Caki2 (cell line): ENCODE measurements around the gene KCNG2. TPM values are rescaled to one million over a fixed set of nuclear protein-coding genes. Genes with fewer than 3 reads are reported as not detected.

Source experiments
- DNase-seq: peaks from one replicate; pipeline ENCODE4 v3.0.0-alpha.2; 2015; ENCODE audit warnings: low read depth
- in situ Hi-C: cut with HindIII; loops from 2 replicates; pipeline ENCODE4 v1.10.0; 2016; ENCODE audit warnings: low sequenced_read_pairs, low pct_unique_long_range_greater_than_20kb, mixed read lengths
- total RNA-seq: library from RNA; depleted of rRNA; stranded (reverse); fragments of >200 nt; shearing (Covaris generic); gene quantifications from 2 replicates; pipeline ENCODE4 v1.2.3, GENCODE V29; 2014; ENCODE audit warnings: low replicate concordance

The KCNG2 gene
- total RNA-seq, 1 experiment from 2014 or later: not detected

- in situ Hi-C loops: no loop called here
- DNase-seq: no peak
These were observed 33.6 kb upstream of the KCNG2 start for GRCh38 chr18:79764131-79764530.

DNA sequence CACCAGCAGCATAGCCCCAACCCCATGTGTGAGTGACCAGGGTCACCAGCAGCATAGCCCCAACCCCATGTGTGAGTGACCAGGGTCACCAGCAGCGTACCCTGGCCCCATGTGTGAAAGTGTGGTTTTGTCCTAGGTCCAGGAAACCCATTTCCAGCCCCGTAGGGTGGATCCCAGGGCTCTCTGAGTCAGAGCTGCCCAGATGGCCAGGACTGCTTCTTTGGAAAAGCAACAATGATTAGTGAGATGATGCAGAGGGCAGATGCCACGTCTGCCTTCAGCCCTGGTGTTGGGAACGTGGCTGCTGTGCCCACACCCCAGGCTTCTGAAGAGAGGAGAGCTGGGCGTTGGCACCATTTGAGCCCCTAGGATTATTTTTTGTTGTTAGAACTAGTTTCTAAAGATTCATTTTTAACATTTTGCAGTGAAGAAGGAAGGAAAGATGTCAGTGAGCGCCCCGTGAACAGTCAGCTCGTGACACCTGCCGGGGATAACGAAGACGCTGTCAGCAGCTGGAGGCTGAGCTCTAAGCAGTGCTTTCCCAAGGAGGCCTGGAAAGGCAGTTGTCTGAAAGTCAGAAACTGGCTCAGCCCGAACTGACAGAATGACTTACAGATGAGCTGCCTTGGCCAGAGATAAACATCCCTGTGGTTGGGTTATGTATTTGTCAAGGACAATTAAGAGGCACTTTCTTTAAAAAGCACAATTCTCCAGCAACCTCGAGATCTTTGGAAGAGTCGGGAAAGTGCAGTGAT is 32.1 kb upstream of the KCNG2 start:
- DNase-seq: no peak
- in situ Hi-C loops: no loop called here

DNA sequence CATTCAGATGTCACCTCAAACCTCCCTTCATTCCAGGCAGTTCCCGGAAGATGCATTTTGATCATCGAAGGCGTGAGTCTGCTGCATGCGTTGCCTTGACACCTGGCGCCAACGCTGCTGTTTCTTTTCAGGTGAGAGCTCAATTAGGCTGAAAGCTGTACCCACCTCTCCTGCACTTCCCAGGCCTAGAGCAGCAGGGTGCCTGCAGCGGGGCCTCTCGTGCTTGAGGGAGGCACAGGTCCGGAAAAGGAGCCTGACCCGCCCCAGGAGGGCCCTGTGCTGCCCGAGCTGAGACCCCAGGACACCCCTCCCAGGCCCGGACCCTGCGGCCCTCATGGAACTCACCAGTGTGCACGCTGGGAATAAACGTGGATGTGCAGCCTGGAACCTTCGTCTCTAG is 31.4 kb upstream of the KCNG2 start:
- no peak for DNase-seq
- in situ Hi-C loops: no loop called here

DNA sequence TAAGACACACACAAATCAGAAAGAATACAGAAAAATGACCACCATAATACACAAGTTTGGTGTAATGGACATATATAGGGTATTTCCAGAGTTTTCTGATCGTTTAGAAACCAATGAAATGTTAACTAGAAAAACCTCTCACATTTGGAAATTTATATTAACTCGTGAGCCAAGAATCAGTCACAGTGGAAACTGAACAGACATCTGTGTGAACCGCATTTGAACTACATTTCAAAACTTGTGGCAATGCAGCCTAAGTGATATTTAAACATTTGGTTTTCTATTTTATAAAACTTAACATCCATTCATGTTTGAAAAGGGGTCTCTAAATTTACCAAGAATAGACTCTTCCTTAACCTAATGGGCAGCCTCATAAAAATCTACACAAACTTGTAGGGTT is 29.0 kb upstream of the KCNG2 start:
- DNase-seq: no peak
- in situ Hi-C loops: no loop called here

DNA sequence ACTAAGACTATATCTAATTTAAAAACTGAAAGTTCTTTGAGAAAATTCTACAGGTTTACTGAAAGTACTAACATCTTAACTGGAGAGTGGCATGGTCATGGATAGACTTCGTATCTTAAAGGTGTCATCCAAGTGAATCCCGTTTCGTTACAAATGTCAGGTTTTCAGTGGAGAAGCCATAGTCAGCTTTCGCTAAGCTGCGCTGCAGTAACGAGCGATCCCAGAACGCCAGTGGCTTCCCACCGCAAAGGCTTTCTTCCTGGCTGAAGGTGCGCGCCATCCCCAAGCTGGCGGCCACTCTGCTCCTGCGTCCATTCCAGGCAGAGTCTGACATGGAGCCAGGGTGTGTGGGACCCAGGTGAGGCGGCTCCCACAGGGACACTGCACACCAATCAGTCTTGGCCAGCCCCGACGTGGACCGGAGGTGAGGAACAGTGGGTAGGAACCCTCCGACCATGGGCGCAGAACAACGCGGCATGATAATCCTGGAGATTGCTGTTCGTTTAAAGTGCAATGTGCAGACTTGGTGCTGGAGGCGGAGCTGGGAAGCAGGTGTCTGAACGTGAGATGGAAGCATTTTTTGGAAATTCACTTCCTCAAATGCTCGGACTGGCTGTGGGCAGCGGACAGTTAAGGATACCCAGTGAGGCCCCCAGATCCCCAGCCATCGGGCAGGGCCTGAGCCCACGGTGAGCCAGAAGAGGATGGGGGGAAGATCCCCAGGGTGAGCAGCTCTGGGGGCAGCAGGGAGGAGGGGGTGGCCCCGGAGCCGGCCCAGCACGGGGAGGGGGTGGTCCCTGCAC is 27.8 kb upstream of the KCNG2 start:
- in situ Hi-C loops: no loop called here
- DNase-seq: no peak

DNA sequence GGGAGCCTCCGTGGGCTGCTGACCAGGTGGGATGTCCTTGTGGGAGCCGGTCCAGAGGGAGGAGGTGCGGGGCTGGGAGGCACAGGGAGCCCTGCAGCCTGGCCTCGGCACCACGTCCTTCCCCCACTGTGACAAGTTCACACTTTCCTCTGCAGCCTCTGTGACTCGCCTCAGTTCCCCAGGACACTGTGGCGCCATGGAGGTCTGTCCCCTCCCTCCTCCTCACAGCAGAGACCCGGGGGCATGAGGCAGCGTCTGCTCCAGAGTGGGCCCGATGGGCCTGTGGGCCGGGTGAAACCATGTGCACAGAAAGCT is 27.3 kb upstream of the KCNG2 start:
- no peak for DNase-seq
- in situ Hi-C loops: no loop called here

DNA sequence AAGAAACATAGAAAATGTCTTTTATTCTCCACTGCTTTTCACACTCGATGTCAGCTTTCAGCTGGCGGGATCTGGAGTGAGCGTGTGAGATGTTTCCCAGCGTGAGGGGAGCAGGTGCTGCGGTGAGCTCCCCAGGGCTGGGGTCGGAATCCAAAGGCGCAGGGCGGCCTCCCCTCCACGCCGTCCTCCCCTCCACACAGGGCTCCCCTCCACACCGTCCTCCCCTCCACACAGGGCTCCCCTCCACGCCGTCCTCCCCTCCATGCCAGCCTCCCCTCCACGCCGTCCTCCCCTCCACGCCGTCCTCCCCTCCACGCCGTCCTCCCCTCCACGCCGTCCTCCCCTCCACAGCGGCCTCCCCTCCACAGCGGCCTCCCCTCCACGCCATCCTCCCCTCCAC is 26.9 kb upstream of the KCNG2 start:
- DNase-seq: no peak
- in situ Hi-C loops: no loop called here

DNA sequence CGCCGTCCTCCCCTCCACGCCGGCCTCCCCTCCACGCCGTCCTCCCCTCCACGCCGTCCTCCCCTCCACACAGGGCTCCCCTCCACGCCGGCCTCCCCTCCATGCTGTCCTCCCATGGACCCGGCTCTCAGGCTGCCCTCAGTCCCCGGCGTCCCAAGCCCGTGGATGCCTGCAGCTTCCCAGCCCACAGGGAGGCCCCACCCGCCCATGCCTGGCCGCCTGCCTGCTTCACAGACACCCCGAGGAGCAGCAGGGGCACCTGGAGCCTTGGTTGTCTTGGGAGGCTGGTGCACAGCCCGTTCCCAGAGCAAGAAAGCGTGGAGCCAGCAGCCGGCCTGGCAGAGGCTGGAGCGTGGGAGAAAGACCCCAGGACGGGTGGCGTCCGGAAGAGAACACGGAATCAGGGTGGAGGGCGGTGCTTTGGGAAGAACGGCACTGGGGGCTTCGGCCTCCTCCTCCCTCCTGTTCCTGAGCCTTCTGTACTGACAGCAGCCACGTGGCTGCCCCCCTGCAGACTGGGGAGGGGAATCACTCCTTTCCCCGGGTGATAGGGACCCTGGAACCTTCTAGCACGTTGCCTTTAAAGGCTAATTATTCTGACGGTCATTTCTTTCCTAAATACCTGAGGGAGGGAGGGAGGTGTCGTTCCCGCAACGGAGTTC is 26.2 kb upstream of the KCNG2 start:
- in situ Hi-C loops: no loop called here
- DNase-seq: no peak

DNA sequence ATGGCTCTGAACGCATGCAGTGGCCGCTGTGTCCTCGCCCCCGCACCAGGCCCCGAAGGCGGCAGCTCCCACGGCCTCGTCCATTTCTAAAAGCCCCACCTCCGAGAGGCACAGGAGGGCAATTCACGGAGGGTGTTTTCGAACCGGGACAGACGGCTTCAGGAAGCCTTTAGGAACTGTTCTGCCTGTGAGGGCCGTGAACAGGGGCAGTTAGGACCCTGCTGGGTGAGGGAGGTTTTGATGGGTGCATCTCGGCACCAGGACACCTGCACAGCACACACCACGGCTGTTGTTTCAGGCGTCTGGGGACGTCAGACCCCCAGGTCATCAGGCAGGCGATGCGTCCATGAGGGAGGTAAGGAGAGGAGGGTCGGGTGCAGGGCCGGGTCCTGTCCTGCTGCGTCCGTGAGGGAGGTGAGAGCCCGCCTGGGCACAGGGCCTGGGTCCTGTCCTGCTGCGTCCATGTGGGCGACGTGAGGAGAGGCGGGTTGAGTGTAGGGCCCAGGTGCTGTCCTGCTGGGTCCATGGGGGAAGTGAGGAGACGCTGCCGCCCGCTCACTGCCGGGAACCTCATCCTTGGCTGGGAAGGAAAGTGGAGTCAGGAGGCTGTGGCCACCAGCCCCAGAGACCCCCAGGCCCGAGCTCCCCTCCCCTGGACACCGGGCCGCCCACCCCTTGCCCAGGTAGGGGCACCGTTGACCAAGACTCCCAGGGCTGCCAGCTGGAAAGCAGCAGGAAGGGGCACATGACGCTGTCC is 25.5 kb upstream of the KCNG2 start:
- no peak for DNase-seq
- in situ Hi-C loops: no loop called here

GRCh38 chr18:79772865-79773696 is 24.7 kb upstream of the KCNG2 start:
- DNase-seq: no peak
- in situ Hi-C loops: no loop called here

GRCh38 chr18:79774111-79774510 is 23.6 kb upstream of the KCNG2 start:
- no peak for DNase-seq

DNA sequence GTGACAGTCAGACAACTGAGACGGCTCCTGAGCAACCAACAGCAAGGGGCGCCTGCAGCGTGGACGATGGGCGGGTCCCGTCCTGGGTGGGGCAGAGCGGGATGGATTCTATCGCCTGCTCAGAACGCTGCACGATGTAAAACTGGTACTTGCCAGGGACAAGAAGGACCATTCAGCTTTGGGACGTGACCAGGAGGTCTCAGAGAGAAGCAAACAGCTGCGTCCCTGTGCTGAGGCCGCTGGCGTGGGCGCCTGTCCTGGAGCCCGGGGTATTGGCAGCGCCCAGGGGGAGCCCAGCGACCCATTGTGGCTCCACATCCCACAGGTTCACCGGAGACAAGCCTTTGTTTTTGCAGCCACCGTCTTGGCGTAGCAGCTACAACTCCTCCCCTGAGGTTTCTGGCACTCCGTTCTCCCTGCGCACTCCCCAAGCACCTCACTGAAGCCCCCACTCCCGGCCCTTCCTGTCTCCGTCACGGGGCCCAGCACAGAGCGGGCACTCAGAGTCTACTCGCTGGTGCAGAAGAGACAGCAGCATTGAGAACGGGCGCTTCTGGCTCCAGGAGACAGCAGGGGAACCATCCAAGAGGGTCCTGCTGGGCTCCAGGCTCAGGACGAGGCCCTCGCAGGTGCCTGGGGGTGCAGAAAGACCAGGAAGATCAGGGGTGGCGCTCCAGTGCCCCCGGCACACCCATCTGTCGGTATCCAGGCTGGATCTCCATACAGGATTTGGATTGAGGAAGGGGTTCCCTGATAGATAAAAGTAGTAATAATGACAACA is 22.1 kb upstream of the KCNG2 start:
- in situ Hi-C loops: no loop called here

More at GRCh38 chr18:79774111-79774510, 23.6 kb upstream of the KCNG2 start:
- in situ Hi-C loops: no loop called here

DNA sequence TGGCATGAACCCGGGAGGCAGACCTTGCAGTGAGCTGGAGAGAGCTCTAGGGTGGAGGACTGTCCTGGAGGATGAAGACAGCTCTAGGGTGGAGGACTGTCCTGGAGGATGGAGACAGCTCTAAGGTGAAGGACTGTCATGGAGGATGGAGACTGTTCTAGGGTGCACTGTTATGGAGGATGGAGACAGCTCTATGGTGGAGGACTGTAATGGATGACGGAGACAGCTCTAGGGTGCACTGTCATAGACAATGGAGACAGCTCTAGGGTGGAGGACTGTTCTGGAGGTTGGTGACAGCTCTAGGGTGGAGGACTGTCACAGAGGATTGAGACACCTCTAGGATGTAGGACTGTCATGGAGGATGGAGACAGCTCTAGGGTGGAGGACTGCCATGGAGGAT is 21.1 kb upstream of the KCNG2 start:
- in situ Hi-C loops: no loop called here
- DNase-seq: no peak

More for the DNA sequence above, 22.1 kb upstream of the KCNG2 start:
- no peak for DNase-seq

- in situ Hi-C loops: no loop called here
- no peak for DNase-seq
These were observed 19.4 kb upstream of the KCNG2 start for GRCh38 chr18:79778291-79778791.

DNA sequence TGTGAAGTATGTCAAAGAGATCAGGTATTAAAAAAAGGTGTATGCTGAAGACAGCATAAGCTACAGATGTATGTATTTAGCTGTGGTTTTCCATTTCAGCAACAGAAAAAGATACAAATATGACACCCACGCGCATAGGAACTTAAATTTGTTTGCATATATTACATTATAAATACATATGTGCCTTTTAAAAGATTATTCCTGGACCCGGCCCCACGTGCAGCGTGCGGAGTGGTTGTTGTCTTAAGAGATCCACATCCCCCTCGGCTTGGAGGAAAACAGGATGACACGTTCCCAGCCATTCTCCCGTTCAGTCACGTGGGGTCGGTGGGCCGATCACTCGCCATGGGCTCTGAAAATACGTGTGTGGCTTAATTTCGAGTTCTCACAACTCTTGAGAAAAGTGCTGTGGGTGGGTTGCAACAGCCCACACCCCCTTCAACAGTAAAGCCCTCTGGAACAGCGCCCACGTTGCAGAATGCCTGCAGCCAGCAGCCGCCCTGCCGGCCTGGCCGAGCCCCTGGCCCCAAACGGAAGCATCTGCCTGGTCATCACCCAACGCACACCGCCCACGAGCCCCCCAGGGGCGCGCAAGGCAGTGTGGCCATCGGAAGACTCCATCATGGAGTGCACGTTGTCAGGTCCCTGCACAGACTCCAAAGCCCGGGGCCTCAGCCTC is 18.6 kb upstream of the KCNG2 start:
- in situ Hi-C loops: no loop called here
- no peak for DNase-seq

DNA sequence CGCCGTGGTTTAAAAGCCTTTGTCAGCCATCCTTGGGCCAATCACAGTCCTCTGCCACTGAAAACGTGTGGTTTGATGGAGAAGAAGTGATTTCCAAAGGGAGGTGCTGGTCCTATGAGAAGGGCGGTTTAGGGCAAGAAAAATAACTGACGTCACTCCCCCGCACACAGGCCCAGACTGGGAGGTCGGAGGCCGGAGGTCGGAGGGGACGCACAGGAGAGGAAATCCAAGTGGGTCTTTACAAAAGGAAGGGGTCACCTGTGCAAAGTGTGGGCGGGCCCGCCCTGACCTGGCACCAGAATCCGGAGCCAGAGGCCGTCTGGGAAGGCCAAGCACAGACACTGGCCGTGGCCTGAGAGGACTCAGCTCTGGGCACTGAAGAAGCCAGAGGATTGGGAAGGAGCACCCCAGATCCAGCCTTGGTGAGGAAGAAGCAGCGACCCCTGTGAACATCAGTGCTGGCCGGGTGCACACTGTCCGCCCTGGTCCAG is 18.0 kb upstream of the KCNG2 start:
- no peak for DNase-seq
- in situ Hi-C loops: no loop called here
